GM12865 (cell line): ENCODE measurements around the gene ZNF134.

ENCODE experiments used
- DNase-seq: peaks from one replicate; pipeline ENCODE4 v3.0.0; 2010; ENCODE audit warnings: low read depth
- H3K4me3 ChIP-seq: 2 replicates; pipeline ENCODE4 v1.5.1; 2011; ENCODE audit warnings: mild to moderate bottlenecking, low read depth, low read length, control low read depth
- TF ChIP-seq, protein P1 (sequence below): IDR thresholded peaks from 2 replicates; pipeline ENCODE4 v1.5.1; 2011; ENCODE audit warnings: low read length, control low read depth, low read depth, inconsistent platforms; ENCODE audit not compliant: insufficient read depth; ENCODE audit errors: missing control alignments

ZNF134 gene

DNA sequence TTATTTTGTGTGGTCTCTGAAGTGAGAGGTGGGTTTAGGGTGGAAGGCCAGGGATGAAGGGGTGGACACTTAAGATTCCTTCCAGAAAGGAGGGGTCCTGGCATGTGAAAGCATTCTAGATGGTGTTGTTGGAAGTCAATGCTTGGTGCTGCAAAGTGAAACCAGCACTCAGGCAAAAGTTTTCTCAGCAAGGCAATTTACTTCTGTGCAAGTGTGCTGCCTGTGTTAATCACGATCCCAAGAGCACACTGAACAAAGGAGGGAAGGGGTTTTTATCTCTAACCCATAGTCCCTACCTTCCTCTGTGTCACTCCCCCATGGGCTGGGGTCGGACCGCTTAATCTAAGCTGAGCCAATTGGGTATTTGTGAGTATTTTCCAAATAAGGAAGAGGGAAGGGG is 1.3 kb downstream of the ZNF134 start:
- TF ChIP-seq, protein P1, sequence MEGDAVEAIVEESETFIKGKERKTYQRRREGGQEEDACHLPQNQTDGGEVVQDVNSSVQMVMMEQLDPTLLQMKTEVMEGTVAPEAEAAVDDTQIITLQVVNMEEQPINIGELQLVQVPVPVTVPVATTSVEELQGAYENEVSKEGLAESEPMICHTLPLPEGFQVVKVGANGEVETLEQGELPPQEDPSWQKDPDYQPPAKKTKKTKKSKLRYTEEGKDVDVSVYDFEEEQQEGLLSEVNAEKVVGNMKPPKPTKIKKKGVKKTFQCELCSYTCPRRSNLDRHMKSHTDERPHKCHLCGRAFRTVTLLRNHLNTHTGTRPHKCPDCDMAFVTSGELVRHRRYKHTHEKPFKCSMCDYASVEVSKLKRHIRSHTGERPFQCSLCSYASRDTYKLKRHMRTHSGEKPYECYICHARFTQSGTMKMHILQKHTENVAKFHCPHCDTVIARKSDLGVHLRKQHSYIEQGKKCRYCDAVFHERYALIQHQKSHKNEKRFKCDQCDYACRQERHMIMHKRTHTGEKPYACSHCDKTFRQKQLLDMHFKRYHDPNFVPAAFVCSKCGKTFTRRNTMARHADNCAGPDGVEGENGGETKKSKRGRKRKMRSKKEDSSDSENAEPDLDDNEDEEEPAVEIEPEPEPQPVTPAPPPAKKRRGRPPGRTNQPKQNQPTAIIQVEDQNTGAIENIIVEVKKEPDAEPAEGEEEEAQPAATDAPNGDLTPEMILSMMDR: no peak
- no peak for DNase-seq
- no peak overlapping the region for H3K4me3 ChIP-seq

DNA sequence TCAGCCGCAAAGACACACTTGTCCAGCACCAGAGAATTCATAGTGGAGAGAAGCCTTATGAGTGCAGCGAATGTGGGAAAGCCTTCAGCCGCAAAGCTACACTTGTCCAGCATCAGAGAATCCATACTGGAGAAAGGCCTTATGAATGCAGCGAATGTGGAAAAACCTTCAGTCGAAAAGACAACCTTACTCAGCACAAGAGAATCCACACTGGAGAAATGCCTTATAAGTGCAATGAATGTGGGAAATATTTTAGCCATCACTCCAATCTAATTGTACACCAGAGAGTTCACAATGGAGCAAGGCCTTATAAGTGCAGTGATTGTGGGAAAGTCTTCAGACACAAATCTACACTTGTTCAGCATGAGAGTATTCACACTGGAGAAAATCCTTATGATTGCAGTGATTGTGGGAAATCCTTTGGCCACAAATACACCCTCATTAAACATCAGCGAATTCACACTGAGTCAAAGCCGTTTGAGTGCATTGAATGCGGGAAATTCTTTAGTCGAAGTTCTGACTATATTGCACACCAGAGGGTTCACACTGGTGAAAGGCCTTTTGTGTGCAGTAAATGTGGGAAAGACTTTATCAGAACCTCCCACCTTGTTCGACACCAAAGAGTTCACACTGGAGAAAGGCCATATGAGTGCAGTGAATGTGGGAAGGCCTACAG is 6.8 kb downstream of the ZNF134 start:
- H3K4me3 ChIP-seq: no peak overlapping the region
- DNase-seq: peak; percentile 28

DNA sequence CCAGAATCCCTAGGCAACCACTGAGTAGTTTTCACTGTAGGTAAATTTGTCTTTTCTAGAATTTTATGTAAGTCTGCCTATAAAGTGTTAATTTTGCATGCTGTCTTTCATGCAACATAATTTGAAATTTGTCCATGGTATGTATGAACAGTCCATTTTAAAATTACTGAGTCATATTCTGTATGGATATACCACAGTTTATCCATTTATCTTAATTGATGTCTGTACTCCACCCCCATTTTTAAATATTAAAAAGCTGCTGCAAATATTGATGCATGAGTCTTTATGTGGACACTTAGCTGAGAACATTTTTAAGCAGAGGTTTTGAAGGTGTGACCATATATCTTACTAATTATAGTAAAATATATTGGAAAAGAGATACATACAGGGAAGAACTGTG is 9.0 kb downstream of the ZNF134 start:
- no peak for DNase-seq
- H3K4me3 ChIP-seq: no peak overlapping the region
- TF ChIP-seq, protein P1: no peak

More for the DNA sequence above, 6.8 kb downstream of the ZNF134 start:
- TF ChIP-seq, protein P1: no peak

DNA sequence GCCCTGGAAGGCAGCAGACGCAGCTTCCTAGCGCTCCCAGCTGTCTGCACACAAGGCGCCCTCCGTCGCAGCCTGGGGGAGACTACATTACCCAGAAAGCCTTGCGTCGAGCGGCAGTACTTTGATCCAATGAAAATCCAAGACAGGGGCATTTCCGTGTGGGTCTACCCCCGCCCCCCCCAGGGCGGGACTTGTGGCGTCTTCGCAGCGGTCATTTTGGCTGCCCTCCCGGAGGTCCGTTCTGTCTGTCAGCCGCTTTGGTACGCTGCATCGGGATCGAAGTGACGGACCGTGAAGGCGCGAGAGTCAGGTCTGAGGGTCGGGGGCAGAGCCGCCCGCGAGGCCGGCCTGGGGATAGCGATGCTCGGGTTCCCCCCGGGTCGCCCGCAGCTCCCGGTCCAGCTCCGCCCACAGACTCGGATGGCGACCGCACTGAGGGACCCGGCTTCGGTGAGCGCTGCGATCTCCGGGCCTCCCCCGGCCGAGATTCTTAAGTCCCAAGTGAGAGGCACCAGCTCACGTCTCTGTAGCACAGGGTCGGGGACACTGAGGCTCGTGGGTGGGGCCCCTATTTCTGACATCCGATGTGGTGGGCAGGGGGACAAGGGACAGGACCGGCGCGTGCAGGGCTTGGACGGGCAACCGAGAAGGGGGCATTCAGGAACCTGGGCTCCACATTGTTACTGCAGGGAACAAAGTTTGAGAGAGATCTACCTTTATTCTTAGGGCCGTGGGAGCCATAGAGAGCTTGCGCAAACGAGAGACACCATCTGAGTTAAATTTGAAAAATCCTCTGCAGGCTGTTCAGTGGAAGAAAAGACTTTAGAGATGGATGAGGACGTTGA is 19.2 kb downstream of the ZNF134 start, which contains the start of gene ZNF211:
TSS of gene ZNF211 (plus strand) at position 182 of the 845 bp plus-strand sequence. CDS start at position 361, 179 bp downstream.
- DNase-seq: peak; percentile 96
- TF ChIP-seq, protein P1: no peak
- peak within 1 kb of the TSS; percentile 78 for H3K4me3 ChIP-seq

DNA sequence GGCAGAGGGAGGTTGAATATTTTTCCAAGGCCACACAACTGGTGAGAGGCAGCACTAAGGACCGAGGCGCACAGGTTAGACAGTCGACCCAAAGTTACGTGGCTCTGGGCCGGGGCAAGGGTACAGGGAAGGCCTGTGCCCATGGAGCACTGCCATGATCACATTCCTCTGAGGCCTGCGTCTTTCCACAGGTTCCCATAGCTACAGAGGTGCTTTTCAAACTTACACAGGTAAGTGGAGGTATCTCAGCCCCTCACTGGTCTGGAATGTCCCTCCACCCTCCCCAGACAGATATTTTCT is 19.7 kb downstream of the ZNF134 start:
- H3K4me3 ChIP-seq: peak overlapping the region; percentile 78
- TF ChIP-seq, protein P1: no peak
- no peak for DNase-seq

DNA sequence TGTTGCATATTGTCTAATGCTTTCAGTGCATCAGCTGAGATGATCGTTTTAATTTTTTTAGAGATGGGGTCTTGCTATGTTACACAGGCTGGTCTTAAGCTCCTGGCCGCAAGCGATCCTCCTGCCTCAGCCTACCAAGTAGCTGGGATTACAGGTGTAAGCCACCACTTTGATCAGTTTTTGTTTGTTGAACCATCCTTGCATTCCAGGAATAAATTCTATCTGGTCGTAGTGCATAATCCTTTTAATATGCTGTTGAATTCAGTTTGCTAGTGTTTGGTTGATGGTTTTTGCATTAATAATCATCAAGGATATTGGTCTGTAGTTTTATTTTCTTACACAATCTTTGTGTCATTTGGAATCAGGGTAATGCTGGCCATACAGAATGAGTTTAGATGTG is 23.3 kb downstream of the ZNF134 start:
- TF ChIP-seq, protein P1: no peak
- no peak overlapping the region for H3K4me3 ChIP-seq
- DNase-seq: no peak

DNA sequence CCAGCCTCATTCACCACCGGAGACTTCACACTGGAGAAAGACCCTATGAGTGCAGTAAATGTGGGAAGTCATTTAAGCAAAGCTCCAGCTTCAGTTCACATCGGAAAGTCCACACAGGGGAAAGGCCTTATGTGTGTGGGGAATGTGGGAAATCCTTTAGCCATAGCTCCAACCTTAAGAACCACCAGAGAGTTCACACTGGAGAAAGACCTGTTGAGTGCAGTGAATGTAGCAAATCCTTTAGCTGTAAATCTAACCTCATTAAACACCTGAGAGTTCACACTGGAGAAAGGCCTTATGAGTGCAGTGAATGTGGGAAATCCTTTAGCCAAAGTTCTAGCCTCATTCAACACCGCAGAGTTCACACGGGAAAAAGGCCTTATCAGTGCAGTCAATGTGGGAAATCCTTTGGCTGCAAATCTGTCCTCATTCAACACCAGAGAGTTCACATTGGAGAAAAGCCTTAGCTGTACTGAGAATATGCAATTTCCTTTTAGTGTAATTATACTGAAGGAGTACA is 27.7 kb downstream of the ZNF134 start:
- no peak overlapping the region for H3K4me3 ChIP-seq
- DNase-seq: no peak
- TF ChIP-seq, protein P1: no peak
